ENCODE data around the gene PEX26.
"Not testable (repeated sequence)": the region's sequence is repeated elsewhere in the genome, so short reads cannot be mapped to it uniquely, and the experiment has no call there.

Gene PEX26

DNA sequence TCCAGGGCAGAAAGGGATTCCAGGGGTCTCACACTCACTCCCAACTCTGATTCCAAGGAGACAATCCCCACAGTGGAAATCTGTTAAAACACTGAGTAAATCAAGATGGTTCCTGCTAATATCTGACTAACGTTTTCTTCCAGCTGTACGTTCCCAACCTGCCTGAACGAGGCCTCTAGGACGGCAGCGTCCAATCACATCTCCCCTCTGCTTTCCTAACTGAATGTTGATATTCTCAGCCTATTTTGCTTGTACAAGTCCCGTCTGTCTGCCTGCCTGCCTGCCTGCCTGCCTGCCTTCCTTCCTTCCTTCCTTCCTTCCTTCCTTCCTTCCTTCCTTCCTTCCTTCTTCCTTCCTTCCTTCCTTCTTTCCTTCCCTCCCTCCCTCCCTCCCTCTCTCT, 14.1 kb upstream of the PEX26 start:
- H3K9me3 Mint-ChIP-seq, H3K4me3 Mint-ChIP-seq, ATAC-seq, DNase-seq, H3K4me1 Mint-ChIP-seq, H3K27ac Mint-ChIP-seq: not testable (repeated sequence)
- peaks cover 38% of the 10 kb centered on the region for H3K27me3 Mint-ChIP-seq

DNA sequence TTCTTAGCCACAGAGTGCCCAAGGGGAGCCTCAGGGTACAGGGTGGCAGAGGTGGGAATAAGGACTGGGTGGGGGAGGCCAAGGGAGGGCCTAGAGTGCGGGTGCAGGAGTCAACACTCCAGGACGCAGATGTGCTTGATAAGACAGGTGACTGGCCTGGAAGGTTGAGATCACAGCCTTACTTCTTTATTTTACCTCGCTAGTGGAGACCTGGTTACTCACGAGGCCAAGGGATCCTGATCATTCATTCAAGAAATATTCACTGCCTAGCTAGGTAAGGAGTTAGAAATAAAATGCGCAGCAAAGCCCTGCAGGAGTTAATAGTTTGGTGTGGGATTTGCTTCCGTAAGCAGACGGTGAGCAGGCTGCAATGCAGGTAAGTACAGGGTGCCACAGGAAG, 13.2 kb upstream of the PEX26 start:
- no peaks in the 10 kb centered on the region for H3K9me3 Mint-ChIP-seq
- no peak for DNase-seq
- no peaks in the 10 kb centered on the region for H3K4me1 Mint-ChIP-seq
- ATAC-seq: no peak
- H3K27me3 Mint-ChIP-seq: peaks cover 38% of the 10 kb centered on the region
- H3K27ac Mint-ChIP-seq: no peak overlapping the region
- no peak overlapping the region for H3K4me3 Mint-ChIP-seq

DNA sequence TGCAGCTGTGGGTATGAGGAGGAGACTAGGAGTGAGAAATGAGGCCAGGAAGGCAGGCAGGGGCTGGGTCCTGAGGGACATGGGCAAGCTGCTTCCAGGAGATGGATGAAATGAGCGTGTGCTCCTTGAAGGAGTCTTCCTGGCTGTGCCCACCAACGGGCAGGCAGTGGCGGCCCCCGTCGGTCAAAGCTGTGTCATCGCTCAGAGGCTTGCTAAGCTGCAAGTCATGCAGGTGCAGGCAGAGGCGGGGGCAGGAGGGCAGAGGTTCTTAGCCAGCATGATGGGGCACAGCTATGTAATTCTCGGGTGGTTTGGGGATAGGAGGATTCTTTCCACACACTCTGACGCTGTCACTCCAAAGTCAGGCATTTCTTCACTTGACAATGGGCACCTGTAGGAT, 12.5 kb upstream of the PEX26 start:
- ATAC-seq (no peak), DNase-seq (no peak)
- no peak overlapping the region for H3K27ac Mint-ChIP-seq
- no peak overlapping the region for H3K4me3 Mint-ChIP-seq
- peaks cover 38% of the 10 kb centered on the region for H3K27me3 Mint-ChIP-seq
- H3K4me1 Mint-ChIP-seq: no peaks in the 10 kb centered on the region
- H3K9me3 Mint-ChIP-seq: no peaks in the 10 kb centered on the region

DNA sequence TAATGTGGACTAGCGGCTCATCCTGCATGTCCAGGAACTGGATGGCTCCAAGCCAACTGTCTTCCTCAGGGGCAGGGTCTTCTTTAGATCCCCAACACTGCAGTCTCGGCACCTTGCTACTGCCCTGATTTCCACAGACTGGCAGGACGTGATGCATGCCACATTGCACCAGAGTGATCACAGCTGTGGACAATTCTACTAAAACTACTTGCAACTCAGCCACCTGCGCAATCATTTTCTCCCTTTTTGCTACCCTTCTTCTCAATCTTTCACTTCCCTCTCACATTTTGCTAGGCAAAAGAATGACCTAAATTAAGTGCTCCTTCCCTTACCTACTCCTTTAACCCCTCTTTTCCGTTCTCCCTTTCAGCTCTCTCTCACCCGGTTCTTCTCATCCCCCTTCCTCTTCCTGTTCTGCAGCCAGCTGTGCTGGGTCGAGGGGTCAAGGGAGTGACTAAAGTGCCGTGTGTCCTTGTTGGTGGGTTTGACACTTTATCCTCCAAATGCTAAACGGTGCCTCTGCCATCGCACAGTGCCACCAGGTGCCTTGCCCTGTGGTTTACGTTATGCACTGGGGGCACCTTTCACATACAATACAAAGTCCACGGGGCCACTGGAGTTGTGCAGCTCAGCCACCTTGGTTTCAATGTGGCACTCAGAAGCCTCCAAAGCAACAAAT, 11.5 kb upstream of the PEX26 start:
- Mint-ChIP-seq H3K27ac (no peak overlapping the region), H3K4me3 (no peak overlapping the region), H3K4me1 (no peaks in the 10 kb centered on the region), H3K27me3 (peaks cover 38% of the 10 kb centered on the region), H3K9me3 (no peaks in the 10 kb centered on the region)
- ATAC-seq (no peak), DNase-seq (no peak)

DNA sequence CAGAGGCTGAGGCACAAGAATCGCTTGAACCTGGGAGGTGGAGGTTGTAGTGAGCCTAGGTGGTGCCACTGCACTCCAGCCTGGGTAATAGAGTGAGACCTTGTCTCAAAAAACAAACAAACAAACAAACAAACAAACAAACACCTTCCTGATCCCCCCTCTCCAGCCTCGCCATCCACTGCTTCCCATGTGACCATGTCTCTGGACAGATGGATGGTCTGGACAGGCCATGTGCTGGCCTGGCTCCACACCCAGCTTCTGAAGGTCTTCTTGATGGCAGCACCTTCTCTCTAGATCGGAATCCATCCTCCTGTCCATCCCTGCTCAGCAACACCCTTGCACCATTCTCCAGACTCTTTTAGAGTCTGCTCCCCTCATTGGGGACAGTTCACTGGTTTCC, 10.7 kb upstream of the PEX26 start:
- Mint-ChIP-seq H3K27me3 (peaks cover 38% of the 10 kb centered on the region), H3K4me3 (no peak overlapping the region), H3K27ac (peak overlapping the region in 1 of 2 donors; percentile 22), H3K4me1 (no peaks in the 10 kb centered on the region), H3K9me3 (no peaks in the 10 kb centered on the region)
- ATAC-seq (no peak), DNase-seq (no peak)

DNA sequence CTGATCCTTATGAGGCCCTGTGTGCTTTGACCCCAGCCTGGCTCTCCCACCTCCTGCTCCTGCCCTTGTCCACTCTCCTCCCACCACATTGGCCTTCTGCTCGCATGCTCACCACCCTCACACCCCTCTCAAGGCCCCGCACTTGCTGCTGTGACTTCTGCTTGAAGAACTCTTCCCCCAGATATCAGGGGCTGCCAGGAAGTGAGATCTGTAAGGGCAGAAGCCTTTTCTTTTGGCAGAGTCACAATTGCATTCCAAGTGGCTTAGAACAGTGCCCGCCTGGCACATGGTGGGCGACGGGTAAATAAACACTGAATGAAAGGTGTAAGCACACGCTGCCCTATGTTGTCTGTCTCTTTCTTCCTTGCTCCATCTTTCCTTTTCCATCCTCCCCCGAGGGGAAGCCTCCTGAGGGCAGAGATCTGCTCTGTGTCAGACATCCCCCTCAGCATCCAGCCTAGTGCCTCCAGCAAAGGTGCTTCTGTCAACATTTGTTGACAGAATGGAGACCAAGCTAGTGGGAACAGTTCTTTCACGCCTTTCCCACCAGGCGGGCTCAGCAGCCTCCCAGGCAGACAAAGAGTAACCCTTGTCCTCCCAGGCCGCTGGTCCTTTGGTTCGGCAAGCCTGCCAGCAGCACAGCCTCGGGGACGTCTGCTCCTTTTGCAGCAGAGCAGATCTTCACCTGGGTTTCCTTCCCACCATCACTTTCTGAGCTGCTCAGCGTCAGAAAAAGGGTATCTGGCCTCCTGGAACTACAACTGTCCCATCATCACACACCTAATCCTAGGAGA, 10.0 kb upstream of the PEX26 start:
- Mint-ChIP-seq H3K27me3 (peaks cover 38% of the 10 kb centered on the region), H3K9me3 (no peaks in the 10 kb centered on the region), H3K4me1 (no peaks in the 10 kb centered on the region), H3K27ac (peak overlapping the region in 1 of 2 donors; percentile 42), H3K4me3 (no peak overlapping the region)
- DNase-seq (no peak), ATAC-seq (no peak)

DNA sequence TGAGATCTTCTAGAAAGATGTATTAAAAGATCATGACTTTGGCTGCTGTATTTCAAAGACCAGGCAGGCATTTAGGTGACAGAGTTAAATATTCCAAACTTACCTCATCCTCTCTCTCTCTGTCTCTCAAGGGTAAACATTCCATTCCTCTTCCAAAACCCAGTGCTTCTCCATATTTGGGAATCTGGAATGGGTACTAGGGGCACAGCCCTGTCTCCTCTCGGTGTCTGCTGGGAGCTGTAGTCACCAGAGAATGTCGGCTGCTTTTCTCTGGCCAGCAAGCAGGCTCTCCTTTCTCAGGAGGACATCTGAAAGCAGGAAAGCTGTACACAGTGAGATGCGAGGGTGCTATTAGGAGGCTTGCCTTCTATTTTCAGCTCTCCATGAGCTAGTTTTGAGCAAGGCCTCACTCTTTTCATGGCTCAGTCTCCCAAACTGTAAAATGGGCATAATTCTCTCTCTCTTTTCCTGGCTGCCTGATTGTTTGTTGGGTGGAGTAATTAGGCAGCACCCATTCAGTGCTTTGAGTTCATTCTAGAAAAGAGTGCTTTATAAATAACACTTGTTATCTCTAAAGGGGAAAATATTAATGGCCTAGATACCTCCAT, 9.3 kb upstream of the PEX26 start:
- no peak overlapping the region for H3K4me3 Mint-ChIP-seq
- peaks cover 38% of the 10 kb centered on the region for H3K27me3 Mint-ChIP-seq
- DNase-seq: no peak
- peak overlapping the region in 1 of 2 donors; percentile 72 for H3K27ac Mint-ChIP-seq
- no peaks in the 10 kb centered on the region for H3K9me3 Mint-ChIP-seq
- no peaks in the 10 kb centered on the region for H3K4me1 Mint-ChIP-seq
- no peak for ATAC-seq

DNA sequence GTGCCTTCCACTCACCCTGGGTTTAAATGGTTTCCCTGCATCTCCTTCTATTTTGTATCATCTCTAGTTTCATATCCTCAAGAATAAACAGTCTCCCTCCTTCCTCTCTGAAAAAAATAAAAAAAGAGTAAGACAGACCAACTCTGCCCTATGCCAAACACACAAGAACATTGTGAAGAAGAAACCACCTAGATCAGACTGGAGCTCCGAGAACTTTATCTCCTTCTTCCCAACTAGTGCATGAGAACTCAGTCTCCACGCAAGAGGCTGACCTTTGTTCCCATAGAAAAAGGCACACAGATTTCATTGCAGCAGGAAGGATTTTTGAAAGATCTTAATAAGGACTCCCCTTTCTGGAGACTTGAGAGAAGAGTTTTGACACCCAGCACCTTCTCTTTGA, 8.7 kb upstream of the PEX26 start:
- no peak for ATAC-seq
- no peak for DNase-seq
- Mint-ChIP-seq H3K27me3 (peaks cover 38% of the 10 kb centered on the region), H3K27ac (no peak overlapping the region), H3K4me3 (no peak overlapping the region), H3K9me3 (no peaks in the 10 kb centered on the region), H3K4me1 (no peaks in the 10 kb centered on the region)

DNA sequence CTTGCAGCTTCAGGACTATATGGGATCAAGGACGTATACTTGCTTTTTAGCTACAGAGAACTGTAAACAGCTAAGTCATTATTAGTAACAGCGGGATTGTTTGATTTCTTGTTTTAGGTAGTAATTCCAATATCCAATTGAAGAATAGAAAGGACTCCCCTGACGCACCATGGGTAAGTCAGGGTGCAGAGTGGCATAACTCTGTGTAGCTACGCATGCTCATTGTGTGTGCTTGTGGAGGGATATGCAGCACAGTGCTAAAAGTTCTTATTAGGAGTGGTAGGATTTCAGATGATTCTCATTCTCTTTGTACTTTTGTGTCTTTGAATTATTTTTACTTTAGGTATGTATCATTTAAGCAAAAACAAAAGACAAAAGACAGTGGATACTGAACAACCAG, 7.7 kb upstream of the PEX26 start:
- Mint-ChIP-seq H3K4me1 (no peaks in the 10 kb centered on the region), H3K27ac (no peak overlapping the region), H3K4me3 (no peak overlapping the region), H3K27me3 (peaks cover 30% of the 10 kb centered on the region), H3K9me3 (no peaks in the 10 kb centered on the region)
- ATAC-seq: no peak
- DNase-seq: no peak

DNA sequence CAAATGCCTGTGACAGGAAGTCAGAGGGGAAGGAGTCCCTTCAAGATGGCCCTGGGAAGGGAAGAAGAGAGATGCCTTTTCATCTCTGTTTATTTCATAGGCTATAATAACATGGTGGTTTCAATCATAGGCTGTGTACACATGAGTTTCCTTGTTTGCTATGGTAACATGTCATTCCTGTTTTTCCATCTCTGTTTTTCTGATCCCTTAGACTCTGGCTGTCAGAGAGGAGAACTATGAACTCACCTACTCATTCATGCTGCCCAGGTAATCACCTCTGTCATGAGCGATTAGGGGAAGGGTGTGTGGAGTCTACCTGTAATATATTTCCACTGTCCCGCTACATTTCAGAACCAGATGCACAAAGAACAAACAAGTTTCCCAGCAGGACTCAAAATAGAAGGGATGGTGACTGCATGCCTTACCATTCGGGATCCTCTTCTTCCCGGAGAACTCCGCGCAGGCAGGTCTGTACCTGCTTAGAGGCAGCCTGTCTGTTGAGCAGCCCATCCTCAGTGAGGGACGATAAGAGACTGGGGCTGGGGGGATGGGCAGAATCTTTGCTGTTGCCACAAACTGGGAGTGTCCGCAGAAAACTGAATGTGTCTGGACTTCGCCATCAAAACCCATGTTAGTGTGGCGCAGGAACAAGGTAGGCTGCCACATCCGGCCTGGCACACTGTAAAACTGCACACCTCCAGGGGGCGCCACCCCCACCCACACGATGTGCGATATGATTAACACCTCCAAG, 7.1 kb upstream of the PEX26 start:
- Mint-ChIP-seq H3K4me3 (no peak overlapping the region), H3K27me3 (peaks cover 23% of the 10 kb centered on the region), H3K9me3 (no peaks in the 10 kb centered on the region), H3K4me1 (peaks cover under 1% of the 10 kb centered on the region), H3K27ac (no peak overlapping the region)
- DNase-seq (no peak), ATAC-seq (no peak)

DNA sequence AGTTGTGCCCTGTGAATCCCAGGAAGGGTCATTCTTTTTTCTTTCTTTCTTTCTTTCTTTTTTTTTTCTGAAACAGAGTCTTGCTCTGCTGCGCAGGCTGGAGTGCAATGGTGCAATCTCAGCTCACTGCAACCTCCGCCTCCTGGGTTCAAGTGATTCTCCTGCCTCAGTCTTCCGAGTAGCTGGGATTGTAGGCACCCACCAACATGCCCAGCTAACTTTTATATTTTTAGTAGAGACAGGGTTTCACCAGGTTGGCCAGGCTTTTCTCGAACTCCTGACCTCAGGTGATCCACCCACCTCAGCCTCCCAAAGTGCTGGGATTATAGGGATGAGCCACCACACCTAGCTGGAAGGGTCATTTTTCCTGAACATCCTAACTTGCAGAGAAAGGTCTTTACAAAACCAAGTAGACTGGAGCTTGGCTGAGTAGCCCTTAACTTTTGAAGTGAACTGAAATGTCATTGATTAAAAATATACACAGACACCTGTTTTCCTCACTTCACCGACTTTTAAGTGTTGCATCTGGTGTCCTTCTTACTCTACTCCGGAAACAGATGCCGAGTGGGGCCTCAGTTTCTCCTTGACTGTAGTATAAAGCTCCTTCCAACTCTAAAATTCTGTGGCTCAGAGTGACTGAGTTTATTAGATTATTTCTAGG, 6.4 kb upstream of the PEX26 start:
- H3K4me3 Mint-ChIP-seq, H3K9me3 Mint-ChIP-seq, H3K4me1 Mint-ChIP-seq, DNase-seq, ATAC-seq: not testable (repeated sequence)
- peak overlapping the region in 1 of 2 donors; percentile 22 for H3K27ac Mint-ChIP-seq
- peaks cover 17% of the 10 kb centered on the region for H3K27me3 Mint-ChIP-seq

DNA sequence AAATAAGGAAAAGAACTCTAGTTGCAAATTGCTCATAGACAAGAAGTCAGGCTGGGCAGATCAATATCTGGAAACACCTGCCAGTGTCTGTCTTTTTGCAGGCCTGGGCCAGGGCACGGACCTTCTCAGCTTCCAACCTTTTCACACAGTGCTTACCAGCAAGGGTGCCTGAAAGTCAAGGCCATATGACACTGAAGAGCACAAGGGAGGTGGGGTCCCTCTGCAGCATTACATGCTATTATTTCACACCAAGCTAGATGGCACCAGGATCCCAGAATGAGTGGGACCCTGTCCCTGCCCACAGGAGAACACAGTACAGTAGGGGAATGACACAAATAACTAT, 5.9 kb upstream of the PEX26 start:
- ATAC-seq (no peak), DNase-seq (no peak)
- Mint-ChIP-seq H3K9me3 (no peaks in the 10 kb centered on the region), H3K27me3 (peaks cover 12% of the 10 kb centered on the region), H3K4me3 (no peak overlapping the region), H3K4me1 (peaks cover 12% of the 10 kb centered on the region), H3K27ac (no peak overlapping the region)

DNA sequence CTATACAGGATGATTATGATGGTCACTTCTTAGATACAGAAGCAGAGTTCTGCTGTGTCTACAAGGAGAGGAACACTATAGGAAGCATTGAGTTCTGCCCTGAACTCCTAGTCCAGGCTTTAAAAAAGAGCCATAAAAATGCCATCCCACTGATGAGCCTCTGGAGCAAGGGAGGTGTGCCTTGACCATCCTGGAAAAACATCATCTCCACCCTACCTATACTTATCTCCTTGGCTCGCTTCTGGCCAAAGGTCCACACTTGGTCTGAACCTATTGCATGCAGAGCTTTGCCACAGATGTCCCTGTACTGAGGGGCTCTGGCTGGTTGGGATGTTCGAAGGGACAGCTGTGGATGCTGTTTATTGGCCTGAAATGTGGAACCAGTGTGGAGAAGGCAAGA, 4.3 kb upstream of the PEX26 start:
- DNase-seq (no peak), ATAC-seq (no peak)
- no peak overlapping the region for H3K4me3 Mint-ChIP-seq
- no peaks in the 10 kb centered on the region for H3K27me3 Mint-ChIP-seq
- H3K9me3 Mint-ChIP-seq: no peaks in the 10 kb centered on the region
- H3K27ac Mint-ChIP-seq: no peak overlapping the region
- peaks cover 16% of the 10 kb centered on the region for H3K4me1 Mint-ChIP-seq

DNA sequence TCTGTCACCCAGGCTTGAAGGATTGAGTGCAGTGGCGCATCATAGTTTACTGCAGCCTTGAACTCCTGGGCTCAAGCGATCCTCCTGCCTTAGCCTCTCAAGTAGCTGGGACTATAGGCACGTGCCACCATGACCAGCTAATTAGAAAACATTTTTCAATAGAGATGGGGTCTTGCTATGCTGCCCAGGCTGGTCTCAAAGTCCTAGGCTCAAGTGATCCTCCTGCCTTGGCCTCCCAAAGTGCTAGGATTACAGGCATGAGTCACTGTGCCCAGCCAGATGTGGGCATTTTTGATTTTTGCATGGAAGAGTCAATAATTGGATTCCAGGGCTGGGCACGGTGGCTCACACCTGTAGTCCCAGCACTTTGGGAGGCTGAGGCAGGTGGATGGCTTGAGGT, 3.9 kb upstream of the PEX26 start:
- peaks cover 21% of the 10 kb centered on the region for H3K4me1 Mint-ChIP-seq
- H3K27me3 Mint-ChIP-seq, H3K4me3 Mint-ChIP-seq, H3K9me3 Mint-ChIP-seq, ATAC-seq, H3K27ac Mint-ChIP-seq, DNase-seq: not testable (repeated sequence)

DNA sequence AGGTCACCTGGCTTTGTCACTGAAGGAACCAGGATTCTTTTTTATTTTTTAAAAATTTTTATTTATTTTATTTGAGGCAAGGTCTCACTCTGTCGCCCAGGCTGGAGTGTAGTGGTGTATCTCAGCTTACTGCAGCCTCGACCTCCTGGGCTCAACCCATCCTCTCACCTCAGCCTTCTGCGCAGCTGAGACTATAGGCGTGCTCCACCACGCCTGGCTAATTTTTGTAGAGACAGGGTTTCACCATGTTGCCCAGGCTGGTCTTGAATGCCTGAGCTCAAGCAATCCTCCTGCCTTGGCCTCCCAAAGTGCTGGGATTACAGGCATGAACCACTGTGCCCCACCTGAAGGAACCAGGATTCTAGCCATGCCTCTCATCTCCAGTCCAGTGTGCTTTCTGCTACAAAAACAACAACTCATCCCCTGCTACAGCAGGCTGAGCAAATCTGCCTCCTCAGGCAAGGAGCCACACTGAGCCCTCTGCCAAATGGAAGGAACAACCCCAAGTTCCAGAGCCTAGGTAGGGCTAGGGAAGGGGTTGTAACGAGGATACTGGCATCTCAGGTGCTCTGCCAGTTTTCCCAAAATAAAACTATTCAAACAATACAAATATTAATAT, 2.6 kb upstream of the PEX26 start:
- peaks cover 33% of the 10 kb centered on the region for H3K4me1 Mint-ChIP-seq
- DNase-seq (no peak), ATAC-seq (no peak)
- H3K4me3 Mint-ChIP-seq: no peak overlapping the region
- no peak overlapping the region for H3K27ac Mint-ChIP-seq
- no peaks in the 10 kb centered on the region for H3K9me3 Mint-ChIP-seq
- H3K27me3 Mint-ChIP-seq: no peaks in the 10 kb centered on the region

Data from stimulated activated naive CD8-positive, alpha-beta T cell treated with anti-CD3 and anti-CD28 coated beads, Interleukin-15, amount 100 ng/mL, for 72 hours (primary cell).